ENCODE results near the gene CUTC.
"Not testable (repeated sequence)": the region's sequence is repeated elsewhere in the genome, so short reads cannot be mapped to it uniquely, and the experiment has no call there.

The CUTC gene

DNA sequence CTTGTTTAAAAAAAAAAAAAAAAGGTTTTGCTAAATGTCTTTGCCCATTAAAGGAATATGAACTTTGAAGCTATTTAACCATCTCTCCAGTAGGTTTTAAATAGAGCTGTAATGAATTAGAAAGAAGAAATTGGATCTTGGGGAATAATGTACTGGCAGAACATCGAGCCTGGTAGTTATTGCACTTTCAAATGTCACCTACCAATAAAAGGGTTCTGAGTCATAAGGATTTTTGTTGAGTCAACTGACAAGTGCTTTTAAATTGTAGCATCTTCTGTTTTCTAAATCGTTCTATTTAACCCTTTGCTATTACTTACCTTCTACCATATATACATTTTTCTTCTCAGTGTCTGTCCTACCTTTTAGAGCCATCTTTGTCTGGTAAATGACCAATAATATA, 10.7 kb downstream of the CUTC start:
- DNase-seq (ENCODE audit: low read depth in 1 of 2, low spot score in 1 of 2), result no peak

DNA sequence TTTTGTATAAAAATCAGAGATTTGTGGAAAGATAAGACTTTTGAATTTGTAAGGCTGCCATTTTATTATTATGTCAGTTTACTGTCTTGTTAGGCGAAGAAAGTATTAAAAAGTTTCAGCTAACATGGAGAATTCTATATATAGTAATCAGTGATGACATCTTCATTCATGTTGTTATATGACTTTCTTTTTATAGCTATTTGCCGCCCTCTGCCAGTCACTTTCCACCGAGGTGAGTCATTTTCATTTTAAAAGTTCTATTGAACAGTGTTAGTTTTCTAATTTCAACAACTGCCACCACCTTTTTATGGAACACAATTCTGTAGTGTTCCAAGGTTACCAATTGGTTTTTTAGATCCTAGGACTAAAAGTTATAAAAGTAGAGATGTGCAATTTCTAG, 11.8 kb downstream of the CUTC start:
- DNase-seq (ENCODE audit: low read depth in 1 of 2, low spot score in 1 of 2), result no peak

DNA sequence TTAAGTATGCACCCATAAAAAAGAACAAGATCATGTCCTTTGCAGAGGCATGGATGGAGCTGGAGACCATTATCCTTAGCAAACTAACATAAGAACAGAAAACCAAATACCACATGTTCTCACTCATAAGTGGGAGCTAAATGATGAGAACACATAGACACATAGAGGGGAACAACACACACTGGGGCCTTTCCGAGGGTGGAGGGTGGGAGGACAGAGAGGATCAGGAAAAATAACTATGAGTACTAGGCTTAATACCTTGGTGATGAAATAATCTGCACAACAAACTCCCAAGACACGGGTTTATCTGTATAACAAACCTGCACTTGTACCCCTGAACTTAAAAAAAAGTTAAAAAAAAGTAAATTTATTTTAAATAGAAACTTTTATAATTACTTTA, 14.1 kb downstream of the CUTC start:
- DNase-seq (ENCODE audit: low read depth in 1 of 2, low spot score in 1 of 2), result not testable (repeated sequence)

DNA sequence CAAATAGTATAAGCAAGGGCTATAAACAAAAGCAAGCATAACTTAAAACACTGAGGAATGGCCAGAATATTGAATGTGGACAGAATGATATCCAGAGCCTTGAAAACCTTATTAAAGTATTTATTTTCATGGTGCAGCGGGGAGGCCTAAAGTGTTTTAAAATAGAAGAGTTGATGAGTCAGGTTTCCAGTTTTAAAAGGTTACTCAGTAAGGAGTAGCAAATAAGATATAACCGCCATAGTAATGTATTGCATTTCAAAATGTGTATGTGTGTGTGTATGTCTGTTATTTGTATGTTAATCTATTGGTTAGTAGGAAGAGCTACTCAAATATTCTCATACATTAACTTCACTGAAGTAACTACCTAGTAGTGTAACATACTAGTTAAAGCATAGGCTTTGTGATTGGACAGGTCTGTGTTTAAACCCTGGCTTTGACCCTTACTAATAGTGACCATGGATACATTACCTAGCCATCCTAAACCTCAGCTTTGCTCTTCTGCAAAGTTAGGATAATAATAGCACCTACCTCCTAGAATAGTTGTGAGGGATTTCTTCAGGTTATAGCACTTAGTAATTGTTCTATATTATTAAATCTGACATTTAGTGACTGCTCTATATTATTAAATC, 16.9 kb downstream of the CUTC start:
- DNase-seq (ENCODE audit: low read depth in 1 of 2, low spot score in 1 of 2), result no peak

DNA sequence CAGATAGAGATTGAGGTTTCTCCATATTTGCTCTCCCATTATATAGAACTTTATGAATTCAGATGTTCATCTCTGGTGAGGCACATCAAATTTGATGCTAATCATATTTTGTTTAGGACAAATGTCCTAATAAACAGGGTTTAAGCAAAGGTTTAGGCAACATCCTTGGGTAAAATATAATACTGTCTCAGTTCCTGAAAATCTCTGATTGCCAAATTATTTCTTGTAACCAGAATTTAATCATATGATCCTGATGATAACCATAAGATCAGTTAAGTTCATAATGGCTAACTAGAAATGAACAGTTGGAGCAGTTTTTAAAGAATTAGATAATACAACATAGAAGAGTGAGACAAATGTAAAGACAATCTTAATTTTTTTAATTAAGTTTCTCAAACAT, 18.6 kb downstream of the CUTC start:
- no peak for DNase-seq (ENCODE audit: low read depth in 1 of 2, low spot score in 1 of 2)

DNA sequence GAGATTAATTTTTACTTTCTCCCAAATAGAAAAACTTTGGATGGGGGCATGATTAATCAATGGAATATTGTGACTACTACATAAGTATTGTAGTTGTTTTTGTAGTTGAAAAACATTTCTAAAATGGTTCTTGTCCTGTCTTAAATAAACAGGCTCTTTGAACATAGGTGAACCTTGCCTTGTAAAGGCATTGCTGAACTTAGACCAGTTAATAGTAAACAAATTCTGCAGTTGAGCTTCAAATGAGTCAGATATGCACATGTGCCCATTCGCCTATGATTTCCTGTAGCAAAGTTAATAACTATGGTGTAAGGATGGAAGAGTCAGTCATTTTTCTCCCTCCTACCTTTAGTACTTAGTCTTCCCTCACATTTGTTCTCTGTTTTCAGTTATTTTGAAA, 22.6 kb downstream of the CUTC start:
- DNase-seq (ENCODE audit: low read depth in 1 of 2, low spot score in 1 of 2), result no peak

DNA sequence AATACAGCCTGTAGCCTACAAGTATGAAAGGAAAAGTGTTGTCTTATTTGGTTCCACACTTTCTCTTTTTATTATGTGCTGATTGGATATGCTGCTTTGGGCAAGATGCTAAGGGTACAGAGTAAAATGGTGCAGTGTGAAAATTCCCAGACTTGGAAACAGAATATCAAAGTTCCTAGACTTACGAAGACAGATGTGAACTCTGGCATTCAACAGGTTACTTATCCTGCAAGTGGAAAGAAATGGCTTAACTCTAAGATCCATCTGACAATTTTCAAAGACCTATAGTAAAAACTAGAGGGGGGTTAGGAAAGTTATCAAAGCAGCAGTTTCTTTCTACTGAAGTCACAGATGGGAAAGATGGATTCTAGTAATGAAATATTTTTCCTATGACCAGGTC, 24.1 kb downstream of the CUTC start:
- no peak for DNase-seq (ENCODE audit: low read depth in 1 of 2, low spot score in 1 of 2)

DNA sequence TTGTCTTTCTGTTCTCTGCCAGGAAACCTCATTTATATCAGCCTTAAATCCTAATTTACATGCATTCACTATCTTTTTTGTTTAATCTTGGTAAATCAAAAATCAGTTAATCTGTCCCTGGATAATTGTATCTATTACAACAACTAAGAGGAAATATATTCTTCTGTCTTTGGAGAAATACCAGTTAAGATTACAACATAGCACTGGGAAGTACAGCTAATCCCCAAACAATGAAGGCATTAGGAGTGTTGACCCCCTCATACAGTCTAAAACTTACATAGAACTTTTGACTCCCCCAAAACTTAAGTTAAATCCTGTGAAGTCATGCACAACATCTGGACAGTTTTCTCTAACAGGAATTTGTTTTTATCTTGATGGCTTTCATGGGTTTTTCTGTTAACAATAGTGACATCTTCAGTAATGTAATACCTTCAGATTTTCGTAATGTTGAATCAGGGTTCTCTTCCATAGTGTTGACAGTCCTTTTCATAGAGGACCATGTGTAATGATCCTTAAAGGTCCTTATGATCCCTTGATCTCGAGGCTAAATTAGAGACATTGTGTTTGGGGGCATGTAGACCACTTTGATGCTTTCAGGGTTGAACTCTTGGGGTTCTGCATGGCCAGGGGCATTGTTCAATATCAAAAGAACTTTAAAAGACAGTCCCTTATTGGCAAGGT, 26.3 kb downstream of the CUTC start:
- no peak for DNase-seq (ENCODE audit: low read depth in 1 of 2, low spot score in 1 of 2)

DNA sequence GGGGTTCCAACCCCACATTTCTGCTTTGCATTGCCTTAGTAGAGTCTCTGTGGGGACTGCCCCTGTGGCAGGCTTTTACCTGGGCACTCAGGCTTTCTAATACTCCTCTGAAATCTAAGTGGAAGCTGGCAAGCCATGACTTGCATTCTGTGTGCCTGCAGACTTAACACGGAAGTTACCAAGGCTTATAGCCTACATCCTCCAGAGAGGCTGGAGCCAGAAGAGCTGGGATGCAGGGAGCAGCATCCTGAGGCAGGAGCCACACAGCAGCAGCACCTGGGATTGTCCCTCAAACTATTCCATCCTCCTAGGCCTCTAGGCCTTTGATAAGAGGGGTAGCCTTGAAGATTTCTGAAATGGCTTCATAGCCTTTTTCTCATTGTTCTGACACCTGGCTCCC, 28.3 kb downstream of the CUTC start:
- no peak for DNase-seq (ENCODE audit: low read depth in 1 of 2, low spot score in 1 of 2)

DNA sequence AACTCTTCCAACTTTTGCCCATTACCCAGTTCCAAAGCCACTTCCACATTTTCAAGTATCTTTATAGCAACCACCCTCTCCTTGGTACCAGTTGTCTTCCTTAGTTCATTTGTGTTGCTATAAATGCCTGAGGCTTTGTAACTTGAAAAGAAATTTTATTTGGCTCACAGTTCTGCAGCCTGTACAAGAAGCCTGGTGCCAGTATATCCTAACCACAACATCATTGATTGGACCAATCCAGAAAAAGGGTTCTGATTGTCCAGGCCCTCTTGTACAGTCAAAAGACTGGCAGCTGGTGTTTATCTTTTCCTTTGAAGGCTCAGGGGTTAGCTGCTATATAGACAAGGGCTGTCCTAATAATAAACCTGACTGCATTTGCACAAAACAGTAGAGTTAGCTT, 29.3 kb downstream of the CUTC start:
- no peak for DNase-seq (ENCODE audit: low read depth in 1 of 2, low spot score in 1 of 2)

DNA sequence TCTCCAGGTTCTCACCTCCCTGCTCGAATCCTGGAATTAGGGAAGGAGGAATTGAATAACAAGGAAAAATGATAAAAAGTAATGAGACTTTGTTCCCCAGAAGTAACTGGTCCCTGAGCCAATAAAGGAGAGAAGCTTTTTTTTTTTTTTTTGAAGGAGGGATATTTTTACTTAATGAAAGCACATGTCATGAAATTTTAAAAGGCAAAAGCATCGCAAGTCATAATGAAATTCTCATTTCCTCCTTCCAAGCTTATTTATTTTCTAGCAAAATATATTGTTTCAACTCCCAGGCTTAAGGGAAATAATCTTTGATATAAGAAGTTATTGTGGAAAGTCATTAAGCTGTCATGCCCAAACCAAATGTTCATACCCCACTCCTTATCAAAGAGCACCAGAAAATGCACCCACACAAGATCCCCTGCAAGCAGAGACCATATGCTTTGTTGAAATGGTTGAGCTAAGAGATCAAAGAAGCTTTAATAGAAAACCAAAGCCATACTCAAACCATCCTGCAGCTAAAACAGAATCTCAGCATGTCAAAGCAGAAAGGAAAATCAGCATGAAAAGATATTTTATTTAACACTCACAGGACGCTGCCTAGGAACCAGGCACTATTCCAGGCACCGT, 33.8 kb downstream of the CUTC start:
- DNase-seq (ENCODE audit: low read depth in 1 of 2, low spot score in 1 of 2), result no peak

DNA sequence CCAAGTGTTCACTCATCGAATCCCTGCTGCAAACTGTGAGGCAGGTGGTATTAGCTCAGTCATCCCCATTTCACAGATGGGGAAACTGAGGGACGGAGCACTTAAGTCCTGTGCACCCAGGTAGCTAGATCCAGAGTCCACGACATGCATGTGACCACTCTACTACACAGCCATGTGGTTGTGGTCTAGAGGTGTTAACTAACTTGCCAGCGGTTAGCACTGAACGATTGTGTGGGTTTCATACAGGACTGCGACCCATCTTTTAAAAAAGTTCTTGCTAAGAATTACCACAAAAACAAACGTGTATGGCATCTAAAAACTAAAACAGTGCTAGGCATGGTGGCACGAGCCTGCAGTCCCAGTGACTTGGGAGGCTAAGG, 34.3 kb downstream of the CUTC start:
- DNase-seq (ENCODE audit: low read depth in 1 of 2, low spot score in 1 of 2), result no peak

DNA sequence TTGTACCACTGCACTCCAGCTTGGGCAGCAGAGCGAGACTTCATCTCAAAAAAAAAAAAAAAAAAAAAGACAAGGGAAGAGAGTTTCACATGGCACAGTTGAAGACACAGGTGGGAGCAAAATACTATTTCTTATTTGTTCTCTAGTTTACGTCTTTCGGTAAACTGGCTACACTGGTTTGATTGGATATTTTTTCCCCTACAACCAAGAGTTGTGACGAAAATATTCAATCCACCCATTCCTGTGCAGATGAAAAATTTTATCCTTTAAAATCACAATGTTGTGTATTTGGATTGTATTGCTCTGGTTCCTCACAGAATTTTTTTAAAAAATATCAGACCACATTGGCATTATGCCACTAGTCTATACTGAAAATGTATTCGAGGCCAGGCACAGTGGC, 35.9 kb downstream of the CUTC start:
- DNase-seq (ENCODE audit: low read depth in 1 of 2, low spot score in 1 of 2), result no peak

DNA sequence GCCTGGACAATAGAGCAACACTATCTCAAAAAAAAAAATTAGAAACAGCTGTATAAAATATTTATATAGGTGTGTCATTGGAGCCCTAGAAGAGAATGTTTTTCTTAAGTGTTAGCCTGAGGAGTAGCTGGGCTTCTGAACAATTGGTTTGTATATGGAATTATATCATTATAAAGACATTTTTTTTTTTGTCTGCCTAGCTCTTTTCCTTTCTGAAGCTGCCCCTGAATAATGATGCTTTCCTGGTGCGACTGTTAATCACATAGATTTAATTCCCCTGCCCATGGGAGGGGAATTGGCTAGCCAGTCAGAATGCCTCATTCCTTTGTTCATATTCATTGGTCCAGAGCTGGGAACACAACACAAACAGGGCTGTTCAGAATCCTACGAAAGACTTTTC, 36.5 kb downstream of the CUTC start:
- DNase-seq (ENCODE audit: low read depth in 1 of 2, low spot score in 1 of 2), result no peak

DNA sequence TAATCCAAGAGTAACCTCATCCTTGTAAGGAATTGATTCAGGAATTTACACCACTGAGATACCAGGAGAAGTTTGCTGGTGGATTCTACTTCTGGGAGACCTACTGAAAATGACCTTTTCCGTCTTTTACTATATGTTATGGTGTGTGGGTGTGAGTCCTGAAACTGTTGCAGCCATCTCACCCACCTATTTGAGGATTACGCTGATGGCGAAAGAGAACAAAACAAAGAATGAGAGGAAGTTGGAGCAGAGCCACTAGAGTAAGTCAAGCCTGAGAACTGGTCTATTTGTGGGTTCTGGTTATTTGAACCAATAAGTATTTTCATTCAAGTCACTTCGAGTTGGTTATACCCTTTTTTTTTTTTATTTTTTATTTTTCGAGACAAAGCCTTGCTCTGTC, 37.7 kb downstream of the CUTC start:
- no peak for DNase-seq (ENCODE audit: low read depth in 1 of 2, low spot score in 1 of 2)

DNA sequence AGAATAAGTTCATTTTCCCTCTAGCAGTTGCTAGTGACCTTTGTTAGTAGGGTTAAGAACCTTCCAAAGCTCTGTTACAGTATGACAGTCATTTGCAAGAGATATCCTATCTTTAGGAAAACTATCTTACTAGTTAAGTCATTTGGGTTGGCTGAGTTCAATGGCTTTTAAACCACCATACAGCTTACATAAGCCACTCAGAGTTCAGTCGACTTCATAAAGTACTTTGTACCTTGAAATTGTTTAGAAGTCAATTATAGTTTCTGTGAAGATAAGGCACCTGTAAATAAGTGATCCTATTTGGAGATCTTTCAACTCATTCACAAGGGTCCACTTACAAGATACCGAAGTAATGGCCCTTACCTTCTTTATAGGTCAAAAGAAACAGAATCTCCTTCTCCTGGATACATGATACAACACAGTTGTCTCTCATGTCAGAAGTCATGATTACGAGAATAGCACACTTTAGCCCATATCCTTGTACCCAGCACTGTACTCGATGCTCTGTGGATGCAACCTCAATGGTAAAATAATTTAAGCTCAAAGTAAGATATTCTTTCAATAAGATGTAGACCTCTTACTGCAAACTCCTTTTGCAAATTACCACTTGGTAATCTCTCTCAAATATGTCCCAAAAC, 38.5 kb downstream of the CUTC start:
- no peak for DNase-seq (ENCODE audit: low read depth in 1 of 2, low spot score in 1 of 2)

DNA sequence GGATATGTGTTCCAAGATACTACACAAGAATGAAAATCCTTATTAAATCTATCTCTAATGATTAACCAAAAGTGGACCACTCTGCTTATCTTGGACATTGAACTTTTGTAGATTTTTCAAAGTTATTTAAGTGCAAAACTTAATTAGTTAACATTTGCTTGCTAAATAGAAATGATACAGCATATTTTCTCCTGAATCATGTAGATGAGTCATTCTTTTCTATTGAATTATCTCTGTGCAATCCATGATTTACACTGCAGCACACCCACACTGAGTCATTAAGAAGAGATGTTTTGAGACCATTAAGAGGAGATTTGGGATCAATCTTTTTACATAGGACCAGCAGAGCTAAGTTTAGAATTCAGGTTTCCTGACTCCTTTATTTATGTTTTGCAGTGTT, 43.8 kb downstream of the CUTC start:
- DNase-seq (ENCODE audit: low read depth in 1 of 2, low spot score in 1 of 2), result no peak

DNA sequence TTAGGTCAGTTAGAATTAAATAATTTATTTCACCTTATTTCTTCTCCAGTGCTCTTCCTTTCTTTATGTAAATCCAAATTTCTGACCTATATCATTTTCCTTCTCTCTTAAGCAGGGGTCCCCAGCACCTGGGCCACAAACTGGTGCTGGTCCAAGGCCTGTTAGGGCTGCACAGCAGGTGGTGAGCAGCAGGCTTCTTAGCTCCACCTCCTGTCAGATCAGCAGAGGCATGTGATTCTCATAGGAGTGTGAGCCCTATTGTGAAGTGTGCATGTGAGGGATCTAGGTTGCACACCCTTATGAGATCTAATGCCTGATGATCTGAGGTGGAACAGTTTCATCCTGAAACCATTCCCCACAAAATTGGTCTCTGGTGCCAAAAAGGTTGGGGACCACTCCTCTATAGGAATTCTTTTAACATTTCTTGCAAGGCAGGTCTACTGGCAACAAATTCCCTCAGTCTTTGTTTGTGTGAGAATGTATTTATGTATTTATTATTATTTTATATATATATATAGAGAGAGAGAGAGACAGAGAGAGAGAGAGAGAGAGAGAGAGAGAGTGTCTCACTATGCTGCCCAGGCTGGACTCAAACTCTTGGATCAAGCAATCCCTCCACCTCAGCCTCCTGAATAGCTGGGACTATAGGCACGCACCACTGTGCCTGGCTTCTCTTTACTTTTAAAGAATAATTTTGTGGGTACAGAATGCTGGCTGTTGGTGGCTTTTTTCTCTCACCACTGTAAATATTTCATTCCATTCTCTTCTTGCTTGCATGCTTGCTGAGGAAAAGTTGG, 46.1 kb downstream of the CUTC start:
- DNase-seq (ENCODE audit: low read depth in 1 of 2, low spot score in 1 of 2), result no peak

DNA sequence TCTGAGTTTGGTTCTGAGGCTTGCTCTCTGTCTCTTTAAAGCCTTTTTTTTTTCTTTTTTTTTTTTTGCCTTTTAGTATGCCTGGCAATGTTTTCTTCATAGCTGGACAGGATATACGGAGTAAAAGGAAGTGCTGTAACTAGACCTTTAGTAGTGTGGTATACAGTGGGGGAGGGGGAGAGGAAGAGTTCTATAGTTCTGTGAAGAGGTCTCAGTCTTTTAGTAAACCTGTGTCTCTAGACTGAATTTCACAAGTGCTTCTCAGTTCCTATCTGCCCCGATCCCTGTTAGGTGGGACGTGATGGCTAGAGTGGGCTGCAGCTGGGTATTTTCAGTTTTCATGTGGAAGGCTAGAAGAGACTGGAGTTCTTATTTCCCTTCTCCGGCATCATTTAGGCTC, 47.3 kb downstream of the CUTC start:
- DNase-seq (ENCODE audit: low read depth in 1 of 2, low spot score in 1 of 2), result no peak

DNA sequence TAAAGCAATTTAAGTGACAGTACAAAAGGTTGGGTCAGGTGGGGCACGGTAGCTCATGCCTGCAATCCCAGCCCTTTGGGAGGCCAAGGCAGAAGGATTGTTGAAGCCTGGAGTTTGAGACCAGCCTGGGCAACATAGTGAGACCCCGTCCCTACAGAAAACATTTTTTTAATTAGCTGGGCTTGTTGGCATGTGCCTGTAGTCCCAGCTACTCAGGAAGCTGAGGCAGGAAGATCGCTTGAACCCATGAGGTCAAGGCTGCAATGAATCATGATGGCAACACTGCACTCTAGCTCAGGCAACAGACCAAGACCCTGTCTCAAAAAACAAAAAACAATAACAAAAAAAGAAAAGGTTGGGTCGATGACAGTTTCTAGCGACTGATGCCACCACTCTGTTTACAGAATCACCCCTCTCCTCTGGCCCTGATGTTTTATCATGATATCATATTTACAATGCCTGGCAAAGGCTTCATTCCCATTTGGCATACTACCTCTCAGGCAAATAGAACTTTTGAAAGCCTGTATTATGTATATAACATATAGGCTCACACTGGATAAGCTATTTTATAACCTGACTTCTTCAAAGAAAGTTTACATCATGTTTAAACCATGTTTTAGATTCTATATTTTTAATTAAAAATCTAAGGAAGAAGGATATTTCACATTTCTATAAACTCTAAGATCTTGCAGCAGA, 49.8 kb downstream of the CUTC start:
- no peak for DNase-seq (ENCODE audit: low read depth in 1 of 2, low spot score in 1 of 2)
